Stimulated activated CD8-positive, alpha-beta memory T cell treated with anti-CD3 and anti-CD28 coated beads, Interleukin-4, amount 100 ng/mL, for 24 hours (primary cell): Measurements from ENCODE around the gene GRIP2.
"Not testable (repeated sequence)": the region's sequence is repeated elsewhere in the genome, so short reads cannot be mapped to it uniquely, and the experiment has no call there.

ENCODE experiments used
- DNase-seq: peaks from one replicate; pipeline ENCODE4 v3.0.0-alpha.2; 2020; ENCODE audit warnings: low read depth

The GRIP2 gene

GRCh38 chr3:14520149-14520548 is 20.0 kb downstream of the GRIP2 start:
- DNase-seq = no peak

- DNase-seq = no peak
Measured at GRCh38 chr3:14519406-14519805, 20.7 kb downstream of the GRIP2 start.

- DNase-seq = no peak
Measured at GRCh38 chr3:14518893-14519292, 21.2 kb downstream of the GRIP2 start.

- no peak for DNase-seq
Measured at GRCh38 chr3:14518432-14518802, 21.7 kb downstream of the GRIP2 start.

GRCh38 chr3:14517601-14518431 is 22.3 kb downstream of the GRIP2 start:
- no peak for DNase-seq

GRCh38 chr3:14516738-14517345 is 23.3 kb downstream of the GRIP2 start:
- DNase-seq = no peak

GRCh38 chr3:14515526-14515925 is 24.6 kb downstream of the GRIP2 start:
- DNase-seq = not testable (repeated sequence)

GRCh38 chr3:14514323-14514720 is 25.8 kb downstream of the GRIP2 start:
- DNase-seq = no peak

GRCh38 chr3:14513566-14514322 is 26.4 kb downstream of the GRIP2 start:
- DNase-seq = no peak

GRCh38 chr3:14512942-14513327 is 27.2 kb downstream of the GRIP2 start:
- DNase-seq = no peak

- DNase-seq = no peak
Measured at GRCh38 chr3:14512281-14512941, 27.7 kb downstream of the GRIP2 start.

GRCh38 chr3:14511623-14512280 is 28.4 kb downstream of the GRIP2 start:
- no peak for DNase-seq

GRCh38 chr3:14510838-14511622 is 29.1 kb downstream of the GRIP2 start:
- DNase-seq = no peak

GRCh38 chr3:14509796-14510100 is 30.4 kb downstream of the GRIP2 start:
- no peak for DNase-seq

- DNase-seq = peak; percentile 62
Measured at GRCh38 chr3:14508966-14509795, 31.0 kb downstream of the GRIP2 start.

GRCh38 chr3:14508505-14508819 is 31.7 kb downstream of the GRIP2 start:
- DNase-seq = no peak

GRCh38 chr3:14507757-14508504 is 32.2 kb downstream of the GRIP2 start:
- DNase-seq = no peak

GRCh38 chr3:14507305-14507741 is 32.8 kb downstream of the GRIP2 start:
- DNase-seq = no peak

GRCh38 chr3:14506626-14507304 is 33.4 kb downstream of the GRIP2 start:
- DNase-seq = no peak
